HepG2 (cell line): ENCODE measurements around the gene HTRA3. TPM values are rescaled to one million over a fixed set of nuclear protein-coding genes. Genes with fewer than 3 reads are reported as not detected.

ENCODE experiments used
- ARNT2 ChIP-seq: sonication (generic); formaldehyde crosslinking; IDR thresholded peaks from 2 replicates; pipeline ENCODE4 v1.8.0; 2022; ENCODE audit warnings: mild to moderate bottlenecking, low read depth, missing genetic modification reagents, moderate library complexity
- HNF1A ChIP-seq, 2 experiments: sonication (generic) in 1 of 2; formaldehyde crosslinking in 1 of 2; IDR thresholded peaks; 2 replicates each; pipeline versions ENCODE4 v1.4.0 to v1.6.1; 2016 to 2020; ENCODE audit warnings: borderline replicate concordance in 1 of 2, low read depth in 1 of 2, mild to moderate bottlenecking in 1 of 2, missing genetic modification reagents in 1 of 2
- NBN ChIP-seq: fragments of 450-650 bp; conservative IDR thresholded peaks from 2 replicates; pipeline ENCODE4 v1.6.1; 2017
- SAP130 ChIP-seq: IDR thresholded peaks from 2 replicates; pipeline ENCODE4 v1.6.1; 2016; ENCODE audit warnings: low read depth
- ZBTB40 ChIP-seq, 2 experiments: fragments of 450-650 bp in 1 of 2; sonication (generic) in 1 of 2; formaldehyde crosslinking in 1 of 2; IDR thresholded peaks; 2 replicates each; pipeline versions ENCODE4 v1.6.1 to v1.8.0; 2016 to 2022; ENCODE audit warnings: antibody characterized with exemption in 1 of 2, mild to moderate bottlenecking in 1 of 2, missing genetic modification reagents in 1 of 2
- ZNF17 ChIP-seq: sonication (generic); formaldehyde crosslinking; IDR thresholded peaks from 2 replicates; pipeline ENCODE4 v1.5.0; 2020; ENCODE audit warnings: mild to moderate bottlenecking, missing genetic modification reagents
- ZNF274 ChIP-seq: sonication (generic); formaldehyde crosslinking; IDR thresholded peaks from 2 replicates; pipeline ENCODE4 v1.5.1; 2020; ENCODE audit warnings: mild to moderate bottlenecking, missing genetic modification reagents
- ZNF34 ChIP-seq: sonication (generic); formaldehyde crosslinking; IDR thresholded peaks from 2 replicates; pipeline ENCODE4 v1.4.0; 2020; ENCODE audit warnings: mild to moderate bottlenecking, missing genetic modification reagents, borderline replicate concordance
- ZNF660 ChIP-seq: sonication (generic); formaldehyde crosslinking; IDR thresholded peaks from 2 replicates; pipeline ENCODE4 v1.5.1; 2020; ENCODE audit warnings: mild to moderate bottlenecking, low read depth, missing genetic modification reagents, borderline replicate concordance
- polyA plus RNA-seq, 8 experiments: library from polyadenylated mRNA; depleted of rRNA in 3 of 8; stranded (reverse) in 7 of 8; unstranded in 1 of 8; fragments of >200 nt; fragmentation: Illumina TruSeq in 4 of 8; extraction: Trizol in 4 of 8; gene quantifications; 2 replicates each; pipeline versions ENCODE4 v1.2.1 to v1.2.3, GENCODE V29; 2011 to 2016; ENCODE audit warnings: low read depth in 4 of 8, missing spikeins in 1 of 8, mixed read lengths in 1 of 8; ENCODE audit not compliant: insufficient read depth in 1 of 8
- total RNA-seq, 5 experiments: library from RNA; depleted of rRNA; stranded (reverse); fragments of >200 nt; fragmentation: Illumina TruSeq; extraction: Trizol; gene quantifications; 2 replicates each; pipeline ENCODE4 v1.2.3, GENCODE V29; 2016; ENCODE audit warnings: low read depth in 1 of 5
- TF ChIP-seq, protein P1 (sequence below): sonication (generic); formaldehyde crosslinking; IDR thresholded peaks from 2 replicates; pipeline ENCODE4 v1.8.1; 2022; ENCODE audit warnings: low read depth, mild to moderate bottlenecking, missing genetic modification reagents
- TF ChIP-seq, protein P2 (sequence below): IDR thresholded peaks from 2 replicates; pipeline ENCODE4 v1.6.1; 2012; ENCODE audit warnings: inconsistent platforms

The HTRA3 gene
- total and polyA plus RNA-seq, 2 of the 13 experiments (the other 11 are each of a cell fraction or from before 2014, with no cell fraction given): 0.17 TPM; not detected in 1

DNA sequence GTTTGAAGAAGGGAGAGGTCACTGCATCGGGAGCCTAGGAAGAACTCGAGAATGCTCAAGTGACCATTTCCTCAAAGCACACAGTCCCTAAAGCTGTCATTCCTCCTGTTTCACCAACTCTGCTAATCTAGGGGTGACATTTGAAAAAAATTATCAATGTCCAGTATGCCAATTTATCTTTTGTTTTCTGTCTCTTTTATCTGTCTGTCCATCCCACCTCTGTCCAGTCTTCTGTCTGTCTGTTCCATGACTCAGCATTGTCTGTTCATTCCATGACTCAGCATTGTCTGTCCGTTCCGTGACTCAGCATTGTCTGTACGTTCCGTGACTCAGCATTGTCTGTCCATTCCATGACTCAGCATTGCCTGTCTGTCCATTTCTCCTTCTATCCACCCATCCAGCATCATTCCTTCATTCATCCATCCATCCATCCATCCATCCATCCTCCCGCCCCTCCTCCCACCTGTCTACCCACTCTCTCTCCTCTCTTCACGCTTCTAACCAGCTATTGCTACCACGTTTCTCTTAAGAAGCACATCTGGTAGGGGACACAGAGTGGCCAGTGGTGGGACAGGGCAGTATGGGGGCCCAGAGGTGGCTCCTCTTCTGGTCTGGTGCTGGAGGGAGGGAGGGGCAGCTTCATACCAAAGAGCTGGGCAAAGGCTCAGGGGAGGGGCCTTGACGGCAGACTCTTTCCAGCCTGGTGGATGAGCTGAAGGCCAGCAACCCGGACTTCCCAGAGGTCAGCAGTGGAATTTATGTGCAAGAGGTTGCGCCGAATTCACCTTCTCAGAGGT lies 34.1 kb downstream of the HTRA3 start (continued):
- TF ChIP-seq HNF1A (IDR thresholded peaks at IDR 0.05; ENCODE audit: low read depth) (no peak), HNF1A (CRISPR knock-in tag; IDR thresholded peaks at IDR 0.05; ENCODE audit: borderline replicate concordance) (no peak), ZNF34 (CRISPR knock-in tag) (no peak), ARNT2 (no peak), SAP130 (CRISPR knock-in tag) (peak; percentile 51; the same call in 1 of the 2 replicates), ZNF660 (CRISPR knock-in tag) (no peak), ZNF274 (CRISPR knock-in tag) (no peak), ZBTB40 (IDR thresholded peaks at IDR 0.05) (no peak), ZBTB40 (CRISPR knock-in tag; IDR thresholded peaks at IDR 0.05) (no peak), ZNF17 (CRISPR knock-in tag) (no peak), NBN (no peak)
- TF ChIP-seq, protein P1, sequence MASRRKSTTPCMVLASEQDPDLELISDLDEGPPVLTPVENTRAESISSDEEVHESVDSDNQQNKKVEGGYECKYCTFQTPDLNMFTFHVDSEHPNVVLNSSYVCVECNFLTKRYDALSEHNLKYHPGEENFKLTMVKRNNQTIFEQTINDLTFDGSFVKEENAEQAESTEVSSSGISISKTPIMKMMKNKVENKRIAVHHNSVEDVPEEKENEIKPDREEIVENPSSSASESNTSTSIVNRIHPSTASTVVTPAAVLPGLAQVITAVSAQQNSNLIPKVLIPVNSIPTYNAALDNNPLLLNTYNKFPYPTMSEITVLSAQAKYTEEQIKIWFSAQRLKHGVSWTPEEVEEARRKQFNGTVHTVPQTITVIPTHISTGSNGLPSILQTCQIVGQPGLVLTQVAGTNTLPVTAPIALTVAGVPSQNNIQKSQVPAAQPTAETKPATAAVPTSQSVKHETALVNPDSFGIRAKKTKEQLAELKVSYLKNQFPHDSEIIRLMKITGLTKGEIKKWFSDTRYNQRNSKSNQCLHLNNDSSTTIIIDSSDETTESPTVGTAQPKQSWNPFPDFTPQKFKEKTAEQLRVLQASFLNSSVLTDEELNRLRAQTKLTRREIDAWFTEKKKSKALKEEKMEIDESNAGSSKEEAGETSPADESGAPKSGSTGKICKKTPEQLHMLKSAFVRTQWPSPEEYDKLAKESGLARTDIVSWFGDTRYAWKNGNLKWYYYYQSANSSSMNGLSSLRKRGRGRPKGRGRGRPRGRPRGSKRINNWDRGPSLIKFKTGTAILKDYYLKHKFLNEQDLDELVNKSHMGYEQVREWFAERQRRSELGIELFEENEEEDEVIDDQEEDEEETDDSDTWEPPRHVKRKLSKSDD: no peak
- TF ChIP-seq, protein P2, sequence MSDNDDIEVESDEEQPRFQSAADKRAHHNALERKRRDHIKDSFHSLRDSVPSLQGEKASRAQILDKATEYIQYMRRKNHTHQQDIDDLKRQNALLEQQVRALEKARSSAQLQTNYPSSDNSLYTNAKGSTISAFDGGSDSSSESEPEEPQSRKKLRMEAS: 0 out of 2 replicates have a peak, but pooled peaks have one; percentile 26
